ENCODE data around the gene GATA2.

GATA2 gene

DNA sequence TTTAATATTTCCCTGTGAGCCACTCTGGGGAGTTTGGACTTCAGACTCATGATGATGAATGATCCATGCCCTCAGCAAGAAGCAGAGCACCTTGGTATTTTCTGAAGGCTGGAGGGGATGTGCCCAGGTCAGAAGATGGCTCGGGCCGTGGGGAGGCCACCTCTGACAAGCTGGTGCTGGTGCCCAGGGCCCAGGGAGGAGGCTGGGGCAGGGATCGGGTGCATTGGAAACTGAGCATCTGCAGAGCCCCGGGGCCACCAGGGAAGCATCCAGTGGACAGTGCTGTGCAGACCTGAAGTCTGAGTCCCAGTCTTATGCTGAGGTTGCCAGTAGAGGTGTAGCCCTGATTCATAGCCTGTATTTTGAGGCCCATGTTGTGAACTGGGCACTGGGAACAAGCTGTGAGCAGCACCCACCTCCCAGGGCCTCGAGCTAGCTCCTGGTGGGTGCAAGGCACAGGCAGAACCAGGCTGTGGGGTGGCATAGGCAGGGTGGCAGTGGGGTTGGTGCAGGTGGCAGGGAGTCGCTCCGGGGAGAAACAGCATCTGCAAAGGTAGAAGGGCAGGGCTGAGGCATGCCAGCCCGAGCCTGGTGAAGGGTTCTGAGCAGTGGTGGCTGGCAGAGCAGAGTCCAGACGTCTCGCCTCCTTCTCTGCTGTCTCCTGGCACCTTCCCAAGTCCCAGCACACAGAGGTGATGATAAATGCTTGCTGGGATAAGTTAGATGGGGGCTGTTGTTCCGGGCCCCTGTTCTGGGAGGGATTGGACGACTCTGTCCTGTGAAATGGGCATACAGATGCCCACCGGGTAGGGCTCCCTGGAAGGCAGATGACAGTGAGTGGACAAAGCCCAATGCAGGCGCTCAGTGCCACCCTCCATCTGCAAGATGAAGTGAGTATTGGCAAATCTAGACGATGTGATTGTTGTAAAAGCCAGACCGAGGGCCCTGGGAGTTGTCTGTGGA is 36.9 kb downstream of the GATA2 start:
- no peak for DNase-seq

- DNase-seq, result no peak
Measured at GRCh38 chr3:128455116-128455515, 37.9 kb downstream of the GATA2 start.

GRCh38 chr3:128454310-128454618 is 38.7 kb downstream of the GATA2 start:
- DNase-seq, result no peak

DNA sequence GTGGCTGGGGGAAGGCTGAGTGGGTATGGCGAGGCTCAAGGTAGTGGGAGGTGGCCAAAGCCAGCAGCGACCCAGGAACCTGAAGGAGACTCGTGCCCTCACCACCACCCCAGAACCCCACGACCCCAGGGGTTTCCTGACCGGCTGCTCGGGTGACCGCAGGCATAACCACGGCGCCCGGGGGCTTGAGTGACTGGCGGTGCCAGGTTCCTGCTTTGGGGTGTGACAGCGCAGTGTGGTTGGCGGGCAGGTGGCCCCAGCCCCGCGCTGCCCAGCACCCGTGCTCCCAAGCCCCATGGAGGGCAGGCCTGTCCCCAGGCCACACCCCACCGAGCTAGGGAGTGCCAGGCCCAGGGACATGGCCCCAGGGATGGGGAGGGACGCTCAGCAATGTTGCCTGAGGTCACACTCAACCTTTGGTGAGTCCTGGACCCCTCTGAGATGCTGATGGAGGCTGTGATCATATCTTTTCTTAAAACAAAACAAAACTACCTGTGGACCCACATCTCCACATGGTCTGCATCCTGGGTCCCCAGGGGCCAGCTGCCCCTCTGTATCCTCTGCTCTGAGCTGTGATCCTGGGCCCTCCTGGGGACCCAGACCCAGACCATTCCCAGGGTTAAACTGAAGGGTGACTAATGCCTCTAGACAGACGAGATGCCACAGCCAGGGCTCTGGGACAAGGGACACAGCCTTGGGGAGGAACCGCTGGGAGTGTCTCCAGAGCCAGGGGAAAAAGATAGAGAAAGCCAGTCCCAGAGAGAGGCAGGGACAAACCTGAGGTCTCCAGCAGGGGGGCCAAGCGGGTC is 39.3 kb downstream of the GATA2 start:
- DNase-seq, result no peak

GRCh38 chr3:128452678-128453275 is 40.2 kb downstream of the GATA2 start:
- no peak for DNase-seq

GRCh38 chr3:128452120-128452519 is 40.9 kb downstream of the GATA2 start:
- no peak for DNase-seq

DNA sequence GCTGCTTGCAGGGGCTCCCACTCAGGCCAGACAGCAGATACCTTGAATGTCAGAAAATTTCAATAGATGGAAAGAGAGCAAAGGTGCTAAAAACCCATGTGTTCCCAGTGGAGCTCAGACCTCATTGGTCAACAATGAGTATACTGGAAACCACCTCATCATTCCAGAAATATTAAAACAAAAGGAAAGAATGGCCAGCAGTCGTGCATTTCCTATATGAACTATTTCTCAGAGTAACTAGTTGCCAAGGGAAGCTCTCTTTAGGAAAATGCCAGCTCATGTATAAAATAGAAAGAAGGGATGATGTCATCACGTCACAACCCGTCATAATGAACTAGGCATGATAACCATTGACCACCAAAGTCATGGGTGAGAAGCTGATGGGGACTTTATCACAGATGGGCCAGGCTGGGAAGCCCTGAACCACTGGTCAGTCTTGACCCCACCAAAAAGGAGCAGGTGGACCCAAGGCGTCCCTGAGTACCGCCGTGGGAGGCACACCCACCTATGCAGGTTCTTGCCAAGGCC is 43.8 kb downstream of the GATA2 start:
- no peak for DNase-seq

DNA sequence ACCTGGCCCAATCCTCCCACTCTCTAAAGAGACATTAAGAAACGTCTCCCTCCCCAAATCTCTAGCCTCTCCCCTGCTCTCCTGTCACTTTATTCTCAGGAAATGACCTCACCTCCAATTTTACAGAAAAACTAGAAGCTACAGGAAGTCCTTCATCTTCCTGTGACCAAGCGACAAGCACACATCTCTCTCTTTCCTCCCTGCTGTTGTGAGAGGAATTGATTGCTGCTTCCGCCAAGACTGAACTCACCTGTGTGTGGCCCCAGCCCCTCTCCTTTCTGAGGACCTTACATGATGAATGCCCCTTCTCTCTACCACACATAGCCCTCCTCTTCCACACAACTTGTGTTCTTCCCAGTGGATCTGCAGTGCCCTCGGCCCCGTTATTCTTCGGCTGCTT is 44.5 kb downstream of the GATA2 start:
- DNase-seq, result no peak

DNA sequence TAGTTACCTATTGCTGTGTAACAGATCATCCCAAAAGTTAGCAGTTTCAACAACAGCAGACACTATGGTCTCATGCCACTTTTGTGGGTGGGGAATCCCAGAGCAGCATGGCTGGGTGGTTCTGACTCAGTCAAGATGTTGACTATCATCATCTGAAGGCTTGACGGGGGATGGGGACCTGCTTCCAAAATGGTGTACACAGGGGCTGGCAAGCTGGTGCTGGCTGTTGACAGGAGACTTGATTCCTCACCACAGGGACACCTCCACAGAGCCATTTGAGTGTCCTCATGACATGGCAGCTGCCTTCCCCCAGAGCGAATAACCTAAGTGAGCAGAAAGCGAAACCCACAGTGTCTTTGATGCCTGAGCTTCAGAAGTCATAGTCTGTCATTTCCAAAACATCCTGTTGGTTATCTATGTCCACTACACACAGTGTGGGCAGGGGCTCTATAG is 45.4 kb downstream of the GATA2 start:
- no peak for DNase-seq

GRCh38 chr3:128446821-128447220 is 46.2 kb downstream of the GATA2 start:
- no peak for DNase-seq

DNA sequence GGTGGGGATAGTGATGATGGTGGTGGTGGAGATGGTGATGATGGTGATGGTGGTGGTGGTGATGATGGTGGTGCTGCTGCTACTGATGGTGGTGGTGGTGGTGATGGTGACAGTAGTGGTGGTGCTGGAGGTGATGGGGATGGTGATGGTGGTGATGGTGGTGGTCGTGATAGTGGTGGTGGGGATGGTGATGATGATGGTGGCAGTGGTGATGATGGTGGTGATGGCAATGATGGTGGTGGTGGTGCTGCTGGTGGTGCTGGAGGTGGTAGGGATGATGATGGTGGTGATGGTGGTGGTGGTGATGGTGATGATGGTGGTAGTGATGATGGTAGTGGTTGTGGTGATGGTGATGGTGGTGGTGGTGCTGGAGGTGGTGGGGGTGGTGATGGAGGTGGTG is 47.6 kb downstream of the GATA2 start:
- DNase-seq, result no peak

- no peak for DNase-seq
Measured at GRCh38 chr3:128443771-128444170, 49.2 kb downstream of the GATA2 start.

GRCh38 chr3:128442949-128443348 is 50.1 kb downstream of the GATA2 start:
- no peak for DNase-seq

GRCh38 chr3:128442070-128442469 is 50.9 kb downstream of the GATA2 start:
- no peak for DNase-seq

- no peak for DNase-seq
Measured at GRCh38 chr3:128439226-128439625, 53.8 kb downstream of the GATA2 start.

DNA sequence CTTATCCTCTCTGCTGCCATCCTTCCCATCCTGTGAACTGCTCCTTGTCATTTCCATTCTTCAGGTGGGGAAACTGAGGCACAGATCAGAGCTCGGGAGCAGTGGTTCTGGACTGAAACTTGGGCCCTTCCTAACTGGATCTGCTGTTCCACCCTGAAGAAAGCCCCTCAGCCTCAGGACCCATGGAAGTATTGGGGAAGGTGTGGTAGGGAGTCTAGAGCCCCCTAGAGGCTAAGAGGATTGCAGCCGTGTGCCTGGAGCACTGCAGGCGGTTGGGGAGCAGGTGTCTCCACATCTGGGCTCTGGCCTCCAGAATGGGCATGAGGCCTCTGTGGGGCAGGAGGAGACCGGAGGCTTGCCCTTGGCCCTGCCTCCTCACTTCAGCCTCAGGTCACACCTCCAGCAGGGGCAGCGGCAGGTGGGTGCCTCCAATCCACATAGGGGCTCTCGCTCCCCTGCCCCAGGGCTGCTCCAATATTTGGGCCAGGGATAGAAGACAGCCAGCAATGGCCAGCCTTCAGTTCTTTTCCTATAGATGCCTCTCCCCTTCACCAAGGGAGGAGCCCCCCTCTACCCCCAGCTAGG is 54.4 kb downstream of the GATA2 start:
- no peak for DNase-seq

GRCh38 chr3:128436214-128436613 is 56.8 kb downstream of the GATA2 start:
- DNase-seq, result no peak

DNA sequence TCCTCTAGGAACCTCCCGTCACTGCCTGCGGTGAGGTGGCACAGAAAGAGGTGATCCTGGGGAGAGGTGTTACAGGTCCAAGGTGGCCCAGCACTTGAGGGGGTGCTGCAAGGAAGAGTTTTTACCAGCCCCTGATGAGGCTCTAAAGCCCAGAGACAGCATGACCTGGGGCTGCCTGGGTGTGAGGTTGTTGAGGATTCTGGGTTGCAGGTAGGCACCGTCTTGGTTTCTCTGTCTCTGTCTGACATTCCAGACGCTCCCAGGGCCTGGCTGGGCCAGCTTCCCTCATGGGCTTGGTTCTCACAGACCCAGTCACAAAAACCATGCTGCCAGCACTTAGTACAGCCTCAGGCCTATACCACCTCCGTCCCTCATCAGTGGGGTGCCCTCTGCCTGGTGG is 57.4 kb downstream of the GATA2 start:
- no peak for DNase-seq

- no peak for DNase-seq
Measured at GRCh38 chr3:128435058-128435457, 57.9 kb downstream of the GATA2 start.

DNA sequence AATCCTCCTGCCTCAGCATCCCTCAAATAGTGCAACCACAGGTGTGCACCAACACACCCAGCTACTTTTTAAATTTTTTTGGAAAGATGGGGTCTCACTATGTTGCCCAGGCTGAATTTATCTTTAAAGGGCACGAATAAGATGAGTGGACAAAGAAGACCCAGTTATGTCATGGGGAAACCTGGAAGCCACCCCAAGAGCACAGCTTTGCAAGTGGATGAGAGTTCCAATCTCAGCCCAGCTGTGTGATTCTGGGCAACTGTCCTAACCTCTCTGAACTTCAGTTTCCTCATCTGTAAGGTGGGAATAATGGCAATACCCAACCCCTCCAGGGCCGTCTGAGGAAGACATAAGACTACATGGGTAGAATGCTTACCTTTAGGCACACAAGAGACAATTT is 58.5 kb downstream of the GATA2 start:
- no peak for DNase-seq

- no peak for DNase-seq
Measured at GRCh38 chr3:128433837-128434165, 59.2 kb downstream of the GATA2 start.

GRCh38 chr3:128432971-128433836 is 59.8 kb downstream of the GATA2 start:
- DNase-seq, result peak; percentile 36

Data from NCI-H774 (cell line).